Left forelimb (tissue), 1 donor: ENCODE results near the gene ASIC4.

Experiments used
- DNase-seq: peaks from one replicate; pipeline ENCODE4 v3.0.0-alpha.2; 2018; ENCODE audit warnings: low spot score

Gene ASIC4

DNA sequence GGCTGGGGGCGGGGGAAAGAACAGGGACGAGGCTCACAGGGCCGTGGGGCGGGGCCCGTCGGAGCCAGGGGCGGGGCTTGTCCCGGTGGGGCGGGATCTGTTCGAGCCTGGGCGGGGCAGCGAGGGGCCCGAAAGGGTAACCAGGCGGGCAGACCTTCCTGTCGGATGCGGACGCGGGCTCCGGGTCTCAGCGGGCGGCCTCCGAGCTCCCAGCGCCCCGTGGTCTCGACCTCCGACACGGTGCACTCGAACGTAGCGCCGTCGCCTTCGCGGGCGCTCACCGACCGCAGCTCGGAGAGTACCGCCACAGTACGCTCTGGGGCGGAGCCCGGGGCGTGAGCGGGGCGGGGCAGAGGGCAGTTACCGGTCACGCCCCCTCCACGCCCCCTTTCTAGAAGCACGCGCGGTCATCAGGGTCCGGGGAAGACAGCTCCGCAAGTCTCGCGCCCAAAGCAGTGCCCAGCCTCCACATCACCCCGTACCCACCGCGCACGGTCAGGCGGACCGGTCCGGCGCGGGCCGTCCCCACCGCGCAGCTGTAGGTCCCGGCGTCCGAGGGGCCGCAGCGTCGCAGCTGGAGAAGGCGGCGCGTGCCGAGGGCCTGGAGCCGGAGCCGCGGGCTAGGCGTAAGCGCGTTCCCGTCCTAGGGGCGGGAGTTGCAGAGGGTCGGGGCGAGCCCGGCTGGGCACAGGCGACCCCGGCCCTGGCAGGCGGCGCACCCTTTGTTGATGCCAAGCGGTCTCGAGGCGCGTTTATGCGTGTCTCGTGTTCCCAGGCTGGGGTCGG lies 38.3 kb downstream of the ASIC4 start:
- DNase-seq: peak; percentile 92

DNA sequence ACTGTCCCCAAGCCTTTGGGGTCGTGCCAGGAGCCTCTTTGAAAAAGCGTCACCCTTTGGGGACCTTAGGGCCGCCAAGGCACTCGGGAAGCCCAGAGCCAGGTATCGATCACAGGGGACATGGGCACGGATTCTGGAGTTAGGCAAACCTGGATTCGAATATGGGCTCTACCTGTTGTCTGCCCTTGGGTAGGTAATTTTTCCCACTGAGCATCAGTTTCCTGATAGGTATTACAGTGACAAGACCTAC lies 38.8 kb downstream of the ASIC4 start:
- no peak for DNase-seq

DNA sequence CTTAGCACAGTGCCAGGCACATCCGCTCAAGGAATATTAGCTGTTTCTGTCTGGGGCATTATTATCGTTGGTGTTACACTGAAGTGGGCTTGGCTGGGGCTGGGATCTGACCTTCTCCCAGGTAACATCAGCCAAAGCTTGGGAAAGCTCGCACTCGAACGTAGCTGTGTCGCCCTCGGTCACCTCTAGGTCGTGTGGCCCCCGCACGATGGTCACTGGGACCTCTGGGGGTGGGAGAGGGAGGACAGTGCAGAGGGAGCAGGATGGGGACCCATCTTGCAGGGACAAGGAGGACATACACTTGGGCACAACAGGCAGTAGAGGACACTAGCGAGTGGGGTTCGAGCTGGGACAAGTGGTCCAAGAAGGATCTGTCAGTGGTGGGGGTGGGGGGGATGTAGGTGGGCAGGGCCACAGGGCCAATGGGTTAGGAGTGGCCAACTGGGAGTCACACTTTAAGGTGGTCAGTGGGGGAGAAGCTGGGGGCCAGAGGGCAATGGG lies 39.2 kb downstream of the ASIC4 start:
- no peak for DNase-seq

DNA sequence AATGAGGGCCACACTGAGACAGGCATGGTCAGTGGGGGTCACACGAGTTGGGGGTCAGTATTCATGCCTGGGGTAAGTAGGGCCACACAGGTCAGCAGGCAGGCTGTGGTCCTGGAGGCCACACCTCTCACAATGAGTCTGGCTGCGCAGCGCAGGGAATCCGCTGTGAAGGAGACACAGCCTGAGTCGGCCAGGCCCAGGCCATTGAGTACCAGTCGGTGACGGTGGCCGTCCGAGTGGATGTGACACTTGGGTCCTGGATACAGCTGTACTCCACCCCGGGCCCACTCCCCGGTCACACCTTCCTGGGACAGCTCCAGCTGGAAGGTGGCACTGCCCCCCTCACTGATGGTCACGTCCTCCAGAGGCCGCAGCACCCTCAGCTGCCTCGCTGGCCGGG lies 40.1 kb downstream of the ASIC4 start:
- no peak for DNase-seq

DNA sequence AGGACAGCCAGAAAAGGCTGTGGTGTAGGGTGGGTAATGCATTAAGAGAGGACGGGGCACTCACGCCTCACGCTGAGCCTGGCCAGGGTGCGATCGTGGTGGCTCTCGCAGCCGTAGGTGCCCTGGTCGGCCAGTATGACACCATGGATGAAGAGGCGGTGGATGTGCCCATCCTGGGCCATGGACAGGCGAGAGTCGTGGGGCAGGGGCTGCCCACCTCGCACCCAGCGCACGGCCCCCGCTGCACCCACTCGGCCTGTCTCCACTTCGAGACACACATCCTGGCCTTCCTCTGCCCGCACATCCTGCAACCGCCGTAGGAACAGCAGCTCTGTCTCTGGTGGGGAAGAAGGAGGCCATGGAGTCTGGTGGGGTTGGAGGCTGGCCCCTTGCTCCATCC lies 41.7 kb downstream of the ASIC4 start:
- no peak for DNase-seq

DNA sequence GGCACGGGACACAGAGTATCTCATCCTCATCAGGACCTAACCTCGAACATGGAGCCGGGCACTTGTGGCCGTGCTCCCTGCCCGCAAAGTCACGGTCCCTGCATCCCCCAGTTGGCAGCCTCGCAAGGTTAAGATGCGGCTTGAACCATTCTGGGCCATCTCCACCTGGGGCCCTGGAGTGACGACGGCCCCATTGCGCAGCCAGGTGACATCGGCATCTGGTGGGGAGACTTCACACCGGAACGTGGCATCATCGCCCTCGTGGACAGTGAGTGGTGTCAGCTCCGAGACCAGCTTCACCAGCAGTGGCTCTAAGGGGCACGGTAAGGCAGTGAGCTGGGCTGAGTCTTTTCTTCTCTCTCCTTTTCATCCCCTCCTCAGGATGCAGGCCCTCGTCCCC lies 42.1 kb downstream of the ASIC4 start:
- no peak for DNase-seq

DNA sequence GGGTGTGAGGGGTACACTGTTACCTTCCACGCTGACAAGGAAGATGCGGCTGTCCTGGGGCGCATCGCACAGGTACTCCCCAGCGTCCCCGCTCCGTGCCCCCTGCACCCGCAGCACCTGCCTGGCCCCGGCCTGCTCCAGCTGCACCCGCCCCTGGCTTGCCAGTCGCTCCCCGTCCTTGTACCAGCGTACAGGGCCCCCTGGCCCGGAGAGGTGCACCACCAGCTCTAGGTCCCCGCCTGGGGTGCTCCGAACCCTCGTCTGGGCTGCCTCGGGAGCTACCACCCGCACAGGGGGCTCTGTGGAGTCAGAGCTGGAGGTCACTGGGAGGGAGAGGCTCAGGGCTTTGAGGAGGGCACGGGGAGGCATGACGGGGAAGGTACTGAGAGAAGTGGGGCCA lies 43.0 kb downstream of the ASIC4 start:
- no peak for DNase-seq

DNA sequence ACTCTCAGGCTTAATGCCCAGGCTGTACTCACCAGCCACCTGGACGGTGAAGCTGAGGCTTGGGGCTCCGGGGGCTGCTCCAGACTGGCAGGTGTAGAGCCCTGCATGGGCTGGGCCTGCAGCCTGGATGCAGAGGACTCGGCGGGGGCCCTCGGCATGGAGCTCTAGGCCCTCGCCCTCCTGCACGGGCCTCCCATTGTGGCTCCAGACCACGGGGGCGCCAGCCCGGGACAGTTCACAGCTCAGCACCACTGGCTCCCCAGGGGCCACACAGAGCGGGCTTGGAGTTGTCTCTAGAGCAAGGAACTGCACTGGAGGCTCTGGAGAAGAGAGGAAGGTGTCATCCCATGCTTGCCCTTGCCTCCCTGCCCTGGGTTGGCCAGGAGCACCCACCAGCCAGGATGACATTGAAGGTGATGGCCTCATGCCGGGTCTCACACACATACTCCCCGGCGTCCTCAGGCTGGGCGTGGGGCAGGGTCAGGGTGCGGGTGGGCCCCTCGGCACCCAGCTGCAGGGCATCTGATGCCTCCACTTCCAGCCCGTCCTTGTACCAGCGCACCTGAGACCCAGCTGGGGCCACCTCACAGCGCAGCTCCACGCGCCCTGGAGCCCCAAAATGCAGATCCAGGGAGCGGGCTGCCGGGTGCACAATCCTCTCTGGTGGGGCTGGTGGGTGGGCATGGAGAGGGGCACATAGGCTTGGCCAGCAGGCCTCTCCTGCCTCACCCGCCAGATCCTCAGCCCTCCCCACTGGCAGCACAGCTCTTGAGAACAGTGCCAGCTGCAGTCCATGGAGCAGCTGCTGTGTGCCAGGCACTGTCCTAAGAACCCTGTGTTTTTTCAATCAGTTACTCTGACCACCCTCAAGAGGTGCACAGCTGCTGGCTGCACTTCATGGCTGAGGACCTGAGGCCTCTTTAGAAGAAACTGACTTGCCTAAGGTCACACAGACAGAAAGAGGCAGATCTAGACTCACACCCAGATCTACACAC lies 43.8 kb downstream of the ASIC4 start:
- DNase-seq: no peak

DNA sequence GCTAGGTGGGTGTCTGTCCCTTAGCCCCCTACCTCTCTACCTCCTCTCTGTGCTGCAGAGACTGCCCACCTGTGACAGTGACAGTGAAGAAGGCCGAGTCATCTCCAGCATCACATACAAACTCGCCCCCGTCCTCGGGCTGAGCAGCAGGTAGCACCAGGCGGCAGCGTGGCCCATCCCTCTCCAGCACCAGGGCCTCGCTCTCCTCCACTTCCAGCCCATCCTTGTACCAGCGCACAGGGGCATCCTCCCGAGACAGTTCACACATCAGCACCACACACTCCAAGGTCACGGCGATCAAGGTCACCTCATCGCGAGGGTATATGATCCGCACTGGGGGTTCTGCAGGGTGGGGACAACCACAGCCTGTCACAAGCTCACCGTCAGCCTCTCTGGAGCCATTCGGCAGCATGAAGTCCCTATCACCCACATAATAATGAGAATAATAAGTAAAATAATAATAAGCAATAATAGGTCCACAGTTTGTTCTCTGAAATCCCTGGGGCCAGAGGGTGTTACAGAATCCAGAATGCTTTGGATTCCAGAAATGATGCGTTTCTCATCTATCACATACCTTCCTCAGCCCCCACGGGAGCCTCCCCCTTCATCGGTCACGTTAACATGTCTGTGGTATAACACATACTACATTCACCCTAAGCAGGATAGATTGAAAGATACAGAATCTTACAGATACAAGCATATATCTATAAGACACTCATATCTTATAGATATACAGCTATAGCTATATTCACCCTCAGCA lies 45.1 kb downstream of the ASIC4 start:
- DNase-seq: no peak

DNA sequence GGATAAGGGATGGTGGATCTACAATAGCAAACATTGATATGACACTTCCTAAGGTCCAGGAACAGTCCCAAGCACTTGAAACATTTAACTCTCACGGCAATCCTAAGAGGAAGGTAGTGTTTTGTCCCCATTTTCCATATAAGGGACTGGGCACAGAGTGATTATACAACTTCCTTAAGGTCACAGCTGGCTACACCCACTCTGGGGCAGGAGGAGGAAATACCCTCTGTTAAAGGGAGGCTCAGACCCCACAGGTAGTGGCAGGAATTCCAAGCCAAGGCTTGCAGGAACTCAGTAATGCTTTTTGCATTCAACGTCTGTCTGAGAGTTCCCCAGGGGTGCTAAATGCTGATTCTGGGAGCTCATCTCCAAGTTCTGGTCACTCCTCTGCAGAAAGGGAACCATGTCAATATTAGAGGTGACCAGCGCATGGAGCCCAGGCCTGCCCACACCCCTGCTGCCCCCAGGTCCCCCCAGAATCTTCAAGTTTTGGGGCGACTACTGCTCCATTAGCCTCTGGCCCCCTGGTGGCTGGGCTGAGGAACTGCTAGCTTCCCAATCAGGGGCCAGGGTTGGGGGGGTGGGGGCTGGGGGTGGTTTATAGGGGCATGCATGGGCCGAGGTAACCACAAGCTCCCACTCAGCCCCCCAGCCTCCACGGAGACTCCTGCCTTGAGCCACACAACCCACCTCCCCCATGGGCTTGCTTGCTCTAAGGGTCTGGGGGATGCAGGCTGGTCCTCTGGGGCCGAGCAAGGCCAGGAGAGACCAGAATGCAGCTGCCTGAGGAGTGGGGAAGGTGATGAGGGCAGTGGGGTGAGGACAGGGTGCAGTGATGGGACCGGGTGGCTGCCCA lies 46.0 kb downstream of the ASIC4 start:
- no peak for DNase-seq

DNA sequence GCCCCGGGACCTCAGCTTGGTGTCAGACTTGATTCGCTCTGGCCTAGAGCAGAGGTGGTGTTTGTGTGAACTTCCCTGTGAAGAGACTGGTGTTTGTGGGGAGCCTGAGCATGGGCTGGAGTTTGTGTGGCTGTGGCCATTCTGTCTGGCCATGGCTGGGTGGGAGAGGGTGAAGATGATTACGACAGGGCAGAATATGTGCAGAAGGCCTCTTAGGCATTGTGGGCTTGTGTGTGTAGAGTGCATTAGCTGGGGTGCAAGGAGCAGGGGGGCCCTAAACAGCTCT lies 46.6 kb downstream of the ASIC4 start:
- no peak for DNase-seq

DNA sequence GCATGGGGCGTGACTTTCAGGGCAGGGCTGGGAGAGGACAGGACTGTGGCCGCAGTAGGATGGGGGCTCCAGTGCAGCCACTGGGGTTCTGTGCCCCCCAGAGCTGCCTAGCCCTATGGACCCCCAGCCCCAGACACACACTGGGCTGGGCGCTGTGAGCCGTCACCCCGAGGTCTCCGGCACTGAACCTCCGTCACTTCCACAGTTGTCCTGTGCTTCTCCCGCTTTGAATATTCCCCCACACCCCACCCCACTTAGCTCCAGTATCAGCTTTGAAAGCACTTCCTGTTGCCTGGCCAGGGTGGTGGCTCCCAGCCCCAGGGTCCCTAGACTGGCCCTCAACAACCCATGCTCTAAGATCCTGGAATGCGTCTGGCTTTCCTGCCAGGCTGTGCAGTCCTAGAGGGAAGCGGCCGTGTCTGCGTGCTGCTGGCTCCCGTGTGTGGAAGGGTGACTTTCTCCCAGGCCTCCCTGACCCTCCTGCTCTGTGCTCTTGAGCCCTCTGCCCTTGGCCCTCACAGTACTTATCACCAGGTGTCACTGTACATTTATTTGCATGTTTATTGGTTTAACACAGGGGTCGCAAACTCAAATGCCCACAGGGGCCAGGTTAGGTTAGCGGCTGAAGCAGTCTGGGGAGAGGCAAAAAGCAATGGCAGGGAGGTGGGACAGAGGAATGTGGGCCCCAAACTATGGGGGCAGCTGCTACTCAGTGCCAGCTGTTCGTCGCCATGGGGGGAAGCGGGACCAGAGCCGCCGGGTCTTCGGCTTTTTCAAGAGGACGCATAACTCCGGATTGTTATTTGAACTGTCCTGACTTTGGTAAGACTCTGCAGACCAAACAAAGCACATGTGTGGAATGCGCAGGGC lies 47.1 kb downstream of the ASIC4 start:
- no peak for DNase-seq

DNA sequence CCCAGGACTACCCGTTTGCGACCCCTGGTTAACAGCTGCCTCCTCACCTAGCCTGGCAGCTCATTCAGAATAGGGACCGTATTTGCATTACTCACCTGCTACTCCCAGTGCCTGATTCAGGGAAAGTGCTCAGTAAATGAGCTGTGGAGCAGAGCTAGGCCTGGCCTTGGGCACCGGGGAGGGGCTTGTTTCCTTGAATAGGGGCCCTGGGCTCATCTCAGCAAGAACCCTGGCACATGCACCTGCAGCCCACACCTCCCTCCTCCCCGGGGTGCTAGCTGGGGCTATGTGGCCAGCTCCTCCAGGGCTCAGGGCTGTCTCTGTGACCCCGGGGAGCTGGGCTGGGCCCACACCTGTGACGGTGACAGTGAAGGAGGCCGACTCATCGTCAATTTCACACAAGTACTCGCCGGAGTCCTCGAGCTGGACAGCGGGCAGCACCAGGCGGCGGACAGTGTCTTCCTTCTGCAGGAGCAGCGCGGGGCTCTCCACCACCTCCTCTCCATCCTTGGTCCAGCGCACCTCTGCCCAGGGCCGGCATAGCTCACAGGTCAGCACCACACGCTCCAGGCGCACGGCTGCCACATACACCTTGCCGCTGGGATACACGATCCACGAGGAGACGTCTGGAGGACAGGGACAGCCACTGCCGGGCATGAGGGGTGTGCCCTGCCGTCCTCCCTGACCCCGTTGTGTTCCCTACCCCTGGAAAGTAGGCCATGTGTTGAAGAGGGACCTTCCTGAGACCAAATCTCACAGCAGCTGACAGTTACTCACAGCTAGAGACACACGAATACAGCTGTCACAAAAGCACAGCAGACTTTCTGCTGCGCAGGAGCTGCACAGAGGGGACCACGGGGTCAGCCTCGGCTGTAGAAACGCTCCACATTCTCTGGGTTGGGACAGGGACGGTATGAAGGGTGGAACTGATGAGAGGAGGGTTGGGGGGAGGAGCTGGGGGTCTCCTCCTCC lies 48.1 kb downstream of the ASIC4 start:
- DNase-seq: no peak

DNA sequence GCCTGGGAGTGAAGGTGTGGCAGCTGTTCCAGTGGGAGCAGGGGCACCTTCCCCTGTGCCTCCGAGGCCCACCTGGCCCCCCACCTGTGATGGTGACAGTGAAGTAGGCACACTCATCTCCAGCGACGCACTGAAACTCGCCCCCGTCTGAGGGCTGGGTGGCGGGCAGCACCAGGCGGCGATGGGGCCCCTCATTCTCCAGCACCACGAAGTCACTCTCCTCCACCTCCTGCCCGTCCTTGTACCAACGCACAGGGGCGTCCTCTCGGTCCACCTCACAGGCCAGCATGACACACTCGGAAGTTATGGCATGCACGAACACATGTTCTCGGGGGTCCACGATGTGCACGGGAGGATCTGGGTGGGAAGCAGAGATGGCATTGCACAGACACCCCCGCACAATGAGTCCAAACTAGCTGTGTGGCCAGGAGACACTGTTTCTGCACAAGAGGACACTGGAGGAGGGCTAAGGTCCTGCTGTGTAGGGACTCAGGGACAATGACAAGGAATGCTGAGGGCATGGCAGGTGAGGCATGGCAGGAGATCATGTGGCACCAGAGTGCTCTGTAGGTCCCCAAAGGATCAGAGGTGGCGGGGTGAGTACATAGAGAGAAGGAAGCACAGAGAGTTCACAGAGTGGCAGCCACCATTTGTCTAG lies 49.1 kb downstream of the ASIC4 start:
- no peak for DNase-seq

DNA sequence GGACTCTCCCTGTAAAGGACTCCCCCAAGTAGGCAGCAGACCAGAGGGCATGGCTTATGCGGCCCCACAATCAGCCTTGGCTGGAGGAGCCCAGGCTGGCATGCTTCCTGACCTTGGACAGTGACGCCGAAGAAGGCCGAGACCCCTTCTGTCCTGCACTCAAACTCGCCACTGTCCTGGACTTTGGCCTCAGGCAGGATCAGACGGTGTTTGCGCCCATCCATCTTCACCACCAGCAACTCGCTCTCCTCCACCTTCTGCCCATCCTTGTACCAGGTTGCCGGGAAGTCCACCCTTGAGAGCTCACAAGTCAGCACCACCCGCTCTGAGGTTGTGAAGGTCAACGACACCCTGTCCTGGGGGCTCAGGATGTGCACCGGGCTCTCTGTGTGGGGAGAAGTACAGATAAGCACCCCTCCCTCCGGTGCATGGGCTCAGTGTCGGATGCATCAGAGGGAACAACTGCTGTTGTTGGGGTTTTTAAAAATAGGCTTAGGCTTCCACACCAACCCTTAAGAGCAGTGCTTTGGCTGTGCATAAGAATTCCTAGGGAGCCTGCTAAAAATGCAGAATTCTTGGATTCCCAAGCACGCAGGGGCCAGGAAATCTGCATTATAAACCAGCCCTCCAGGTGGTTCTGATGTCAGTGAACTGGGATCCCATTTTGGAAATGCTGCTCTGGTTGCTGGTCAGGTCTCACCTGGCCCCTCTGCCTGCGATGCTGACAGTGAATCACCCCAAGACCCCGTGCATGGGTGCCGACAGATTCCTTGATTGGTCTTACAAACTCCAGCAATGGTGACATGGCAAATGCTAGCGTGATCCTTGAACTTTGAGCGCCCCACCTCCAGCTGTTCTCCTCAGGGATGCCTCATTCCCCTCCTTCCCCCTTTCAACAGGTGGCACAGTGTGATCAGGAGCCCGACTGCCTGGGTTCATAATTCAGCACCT lies 51.1 kb downstream of the ASIC4 start:
- DNase-seq: no peak

DNA sequence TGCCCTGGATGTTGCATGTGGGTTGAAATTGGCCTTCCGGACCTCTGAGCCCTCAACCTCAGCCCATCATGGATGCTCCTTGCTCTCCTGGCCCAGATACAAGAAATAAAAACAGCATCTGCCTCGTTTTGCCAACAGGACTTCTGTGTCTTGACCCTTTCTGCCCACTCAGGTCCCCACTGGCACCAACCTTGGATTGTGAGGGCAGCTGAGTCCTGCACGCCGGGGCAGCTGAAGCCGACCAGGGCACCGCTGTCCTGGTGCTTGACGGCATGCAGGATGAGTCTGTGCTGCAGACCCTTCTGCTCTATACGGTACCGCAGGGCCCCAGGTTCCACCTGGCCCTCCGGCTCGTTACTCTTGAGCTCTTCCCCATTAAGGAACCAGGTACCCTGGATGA lies 52.4 kb downstream of the ASIC4 start:
- no peak for DNase-seq

DNA sequence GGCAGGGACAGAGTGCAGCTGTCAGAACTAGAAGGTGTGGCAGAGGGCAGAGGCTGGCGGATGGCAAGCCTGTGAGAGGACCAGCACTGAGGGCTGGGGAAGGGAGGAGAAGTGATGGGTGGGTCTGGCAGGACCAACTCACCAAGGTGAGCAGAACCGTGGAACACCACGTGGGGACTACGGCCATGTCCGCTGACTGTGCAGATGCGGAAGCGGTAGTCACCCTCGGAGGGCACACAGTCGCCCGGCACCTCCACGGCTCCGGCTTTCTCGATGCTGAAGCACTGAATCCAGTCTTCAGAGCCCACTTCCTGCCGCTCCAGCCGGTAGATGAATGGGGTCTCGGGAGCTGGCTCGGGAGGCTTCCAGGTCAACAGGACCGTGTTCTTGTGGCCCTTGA lies 52.8 kb downstream of the ASIC4 start:
- DNase-seq: no peak

DNA sequence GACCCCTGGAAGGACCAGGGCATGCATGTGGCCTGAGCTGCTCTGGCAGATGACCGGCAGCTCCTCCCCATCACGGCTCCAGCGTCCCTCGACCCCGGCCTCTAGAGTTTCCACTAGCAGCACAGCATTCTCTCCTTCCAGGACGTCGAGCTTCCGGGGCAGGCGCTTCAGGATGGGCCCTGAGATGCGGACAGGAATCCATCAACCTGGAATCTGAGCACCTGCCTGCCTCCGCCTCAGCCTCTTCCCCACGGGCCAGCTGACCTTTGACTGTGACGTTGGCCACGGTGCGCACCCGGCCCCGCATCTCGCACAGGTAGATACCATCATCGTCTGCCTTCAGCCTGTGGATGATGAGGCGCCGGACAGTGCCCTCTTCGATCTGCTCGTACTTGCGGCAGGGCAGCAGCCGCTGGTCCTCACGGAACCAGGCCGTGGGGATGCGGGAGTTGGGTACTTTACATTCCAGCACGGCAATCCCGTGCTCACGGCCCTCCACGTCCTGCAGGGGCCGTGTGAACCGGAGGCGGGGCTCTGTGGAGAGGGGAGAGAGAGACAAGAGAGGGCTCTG lies 53.6 kb downstream of the ASIC4 start:
- no peak for DNase-seq
